Calu3 (cell line): ENCODE results near the gene FOSL1. TPM values are rescaled to one million over a fixed set of nuclear protein-coding genes. Genes with fewer than 3 reads are reported as not detected.

Experiments used
- BruUV-seq: library from RNA; stranded (reverse); fragments of 400-500 nt; replicated peaks from 2 replicates; lab custom pipeline; 2021; lab: Mats Ljungman, UMichigan
- CTCF ChIA-PET: fragments of 300-600 bp; sonication (Branson Sonifier 250); formaldehyde crosslinking; loops from one replicate; lab custom pipeline; 2022; ENCODE audit warnings: antibody characterized with exemption; lab: Charles Lee
- DNase-seq: peaks from one replicate; pipeline ENCODE4 v3.0.0; 2022
- H3K27ac Mint-ChIP-seq: one replicate; pipeline ENCODE4 v1.8.0; 2022; ENCODE audit warnings: mixed read lengths; ENCODE audit not compliant: unreplicated experiment
- H3K27me3 Mint-ChIP-seq: one replicate; pipeline ENCODE4 v1.8.0; 2022; ENCODE audit warnings: mixed read lengths; ENCODE audit not compliant: unreplicated experiment
- H3K36me3 Mint-ChIP-seq: one replicate; pipeline ENCODE4 v1.8.0; 2022; ENCODE audit warnings: mild to moderate bottlenecking, moderate library complexity, mixed read lengths; ENCODE audit not compliant: insufficient read depth, unreplicated experiment
- H3K4me1 Mint-ChIP-seq: one replicate; pipeline ENCODE4 v1.8.0; 2022; ENCODE audit warnings: mild to moderate bottlenecking, low read depth, mixed read lengths; ENCODE audit not compliant: unreplicated experiment
- H3K4me3 Mint-ChIP-seq: one replicate; pipeline ENCODE4 v1.8.0; 2022; ENCODE audit warnings: mild to moderate bottlenecking, low read depth, moderate library complexity, mixed read lengths; ENCODE audit not compliant: unreplicated experiment
- H3K9me3 Mint-ChIP-seq: one replicate; pipeline ENCODE4 v1.8.0; 2022; ENCODE audit warnings: low read depth, mixed read lengths; ENCODE audit not compliant: unreplicated experiment
- intact Hi-C: fragments of 100-400 bp; cut with micrococcal nuclease; formaldehyde crosslinking; loops from one replicate; pipeline ENCODE4 v1.10.0; 2022; ENCODE audit not compliant: unreplicated experiment
- total RNA-seq: library from RNA; stranded (reverse); gene quantifications from 2 replicates; pipeline ENCODE4 v1.2.3, GENCODE V29; 2022
- TF ChIP-seq, protein P1 (sequence below): fragments of 200-600 bp; IDR thresholded peaks from one replicate; pipeline ENCODE4 v1.8.0; 2022; ENCODE audit warnings: antibody characterized with exemption; ENCODE audit not compliant: unreplicated experiment

Gene FOSL1
- total RNA-seq, 1 experiment from 2014 or later = 76.1 TPM

- Mint-ChIP-seq H3K4me1 (peaks cover 4% of the 10 kb centered on the region), H3K9me3 (no peaks in the 10 kb centered on the region), H3K4me3 (no peak overlapping the region), H3K27ac (no peak overlapping the region), H3K27me3 (no peaks in the 10 kb centered on the region), H3K36me3 (peaks cover 41% of the 10 kb centered on the region)
- DNase-seq = no peak
- TF ChIP-seq, protein P1, sequence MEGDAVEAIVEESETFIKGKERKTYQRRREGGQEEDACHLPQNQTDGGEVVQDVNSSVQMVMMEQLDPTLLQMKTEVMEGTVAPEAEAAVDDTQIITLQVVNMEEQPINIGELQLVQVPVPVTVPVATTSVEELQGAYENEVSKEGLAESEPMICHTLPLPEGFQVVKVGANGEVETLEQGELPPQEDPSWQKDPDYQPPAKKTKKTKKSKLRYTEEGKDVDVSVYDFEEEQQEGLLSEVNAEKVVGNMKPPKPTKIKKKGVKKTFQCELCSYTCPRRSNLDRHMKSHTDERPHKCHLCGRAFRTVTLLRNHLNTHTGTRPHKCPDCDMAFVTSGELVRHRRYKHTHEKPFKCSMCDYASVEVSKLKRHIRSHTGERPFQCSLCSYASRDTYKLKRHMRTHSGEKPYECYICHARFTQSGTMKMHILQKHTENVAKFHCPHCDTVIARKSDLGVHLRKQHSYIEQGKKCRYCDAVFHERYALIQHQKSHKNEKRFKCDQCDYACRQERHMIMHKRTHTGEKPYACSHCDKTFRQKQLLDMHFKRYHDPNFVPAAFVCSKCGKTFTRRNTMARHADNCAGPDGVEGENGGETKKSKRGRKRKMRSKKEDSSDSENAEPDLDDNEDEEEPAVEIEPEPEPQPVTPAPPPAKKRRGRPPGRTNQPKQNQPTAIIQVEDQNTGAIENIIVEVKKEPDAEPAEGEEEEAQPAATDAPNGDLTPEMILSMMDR = no peak
- intact Hi-C loops = no loop called here
- CTCF ChIA-PET = no interaction called here
- no TSS peak for BruUV-seq
These were observed 25.2 kb upstream of the FOSL1 start for GRCh38 chr11:65925397-65925796.

GRCh38 chr11:65922565-65922964 is 22.4 kb upstream of the FOSL1 start:
- TF ChIP-seq, protein P1 = no peak
- intact Hi-C loops = no loop called here
- peaks cover 58% of the 10 kb centered on the region for H3K36me3 Mint-ChIP-seq
- DNase-seq = no peak
- no peaks in the 10 kb centered on the region for H3K9me3 Mint-ChIP-seq
- H3K4me1 Mint-ChIP-seq = peaks cover 8% of the 10 kb centered on the region
- H3K27ac Mint-ChIP-seq = no peak overlapping the region
- CTCF ChIA-PET = no interaction called here
- no peak overlapping the region for H3K4me3 Mint-ChIP-seq
- H3K27me3 Mint-ChIP-seq = no peaks in the 10 kb centered on the region
- no TSS peak for BruUV-seq

- DNase-seq = no peak
- CTCF ChIA-PET = interaction anchor here (0.6 kb wide), 1 partner anchor 22 kb away, joined by 3 read pairs; no protein-coding TSS in a partner anchor
- Mint-ChIP-seq H3K9me3 (no peaks in the 10 kb centered on the region), H3K36me3 (peaks cover 58% of the 10 kb centered on the region), H3K27ac (no peak overlapping the region), H3K4me3 (no peak overlapping the region), H3K4me1 (peaks cover 12% of the 10 kb centered on the region), H3K27me3 (no peaks in the 10 kb centered on the region)
- TF ChIP-seq, protein P1 = no peak
- intact Hi-C loops = no loop called here
- no TSS peak for BruUV-seq
These were observed 21.7 kb upstream of the FOSL1 start for GRCh38 chr11:65921876-65922275.

DNA sequence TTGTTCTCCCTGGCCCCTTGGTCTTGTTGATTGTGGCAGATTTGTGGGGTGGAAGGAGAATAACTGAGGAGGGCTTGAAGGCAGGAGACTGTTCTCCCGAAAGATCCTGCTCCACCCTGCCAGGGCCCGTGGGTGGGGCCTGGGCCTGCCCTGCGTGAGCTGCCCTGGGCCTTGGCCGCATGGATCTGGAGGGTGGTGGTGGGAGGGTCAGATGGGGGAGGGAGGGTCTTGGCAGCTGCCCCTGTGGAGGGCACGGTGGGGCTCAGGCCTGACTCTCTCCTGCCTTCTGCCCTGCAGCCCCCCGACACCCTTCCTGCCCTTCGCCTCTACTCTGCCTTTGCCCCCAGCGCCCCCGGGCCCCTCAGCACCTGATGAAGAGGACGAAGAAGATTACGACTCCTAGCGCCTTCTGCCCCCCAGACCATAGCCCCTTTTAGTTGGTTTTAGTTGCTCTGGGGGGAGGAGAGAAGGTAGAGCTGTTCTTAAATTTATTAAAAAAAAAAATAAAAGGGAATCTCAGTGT is 20.9 kb upstream of the FOSL1 start:
- intact Hi-C loops = no loop called here

More for the DNA sequence above, 20.9 kb upstream of the FOSL1 start:
- peak overlapping the region; percentile 94 for H3K4me3 Mint-ChIP-seq
- no peak overlapping the region for H3K27ac Mint-ChIP-seq
- no peaks in the 10 kb centered on the region for H3K27me3 Mint-ChIP-seq
- H3K9me3 Mint-ChIP-seq = no peaks in the 10 kb centered on the region
- no peak for DNase-seq
- TF ChIP-seq, protein P1 = no peak
- peaks cover 63% of the 10 kb centered on the region for H3K36me3 Mint-ChIP-seq
- CTCF ChIA-PET = interaction anchor here (0.6 kb wide), 1 partner anchor 23 kb away, joined by 3 read pairs; no protein-coding TSS in a partner anchor
- peaks cover 20% of the 10 kb centered on the region for H3K4me1 Mint-ChIP-seq
- no TSS peak for BruUV-seq
